Endothelial cell of umbilical vein (primary cell): ENCODE results near the gene STK39. TPM values are rescaled to one million over a fixed set of nuclear protein-coding genes. Genes with fewer than 3 reads are reported as not detected.

Experiments used
- BruUV-seq: library from RNA; stranded (reverse); fragments of 400-500 nt; replicated peaks from 2 replicates; lab custom pipeline; 2021; lab: Mats Ljungman, UMichigan
- CTCF ChIA-PET: fragments of 300-600, 350-600 bp; sonication (Branson Sonifier 250); formaldehyde crosslinking; loops from one replicate; lab custom pipeline; 2021; ENCODE audit warnings: antibody characterized with exemption, inconsistent platforms; lab: Charles Lee
- POLR2A ChIA-PET: fragments of 300-600, 350-600 bp; sonication (Branson Sonifier 250); formaldehyde crosslinking; loops from one replicate; lab custom pipeline; 2021; ENCODE audit warnings: antibody characterized with exemption, inconsistent platforms; lab: Charles Lee
- DNase-seq: peaks from one replicate; pipeline ENCODE4 v3.0.0-alpha.2; 2011; ENCODE audit warnings: low read depth, low spot score
- FAIRE-seq: peaks from 2 replicates; lab custom pipeline; 2011; peaks lifted over from hg19 to GRCh38; lab: Jason Lieb, UNC
- H2AFZ ChIP-seq: 2 replicates; pipeline ENCODE4 v1.6.0; 2012; ENCODE audit warnings: low read depth, low read length, control low read depth, inconsistent platforms
- H3K27ac ChIP-seq: 2 replicates; pipeline ENCODE4 v1.5.1; 2011; ENCODE audit warnings: low read depth, mild to moderate bottlenecking, control low read depth, low read length, moderate library complexity; ENCODE audit not compliant: insufficient read depth
- H3K27me3 ChIP-seq, 2 experiments: 2 replicates each; pipeline versions ENCODE4 v1.6.0 to v1.6.1; 2011; ENCODE audit warnings: low read length in 2 of 2, mixed read lengths in 1 of 2; ENCODE audit not compliant: control insufficient read depth in 2 of 2, insufficient read depth in 2 of 2
- H3K36me3 ChIP-seq, 2 experiments: 2 replicates in 1 of 2; 3 replicates in 1 of 2; pipeline ENCODE4 v1.5.1; 2011; ENCODE audit warnings: low read length in 2 of 2, mild to moderate bottlenecking in 1 of 2, moderate library complexity in 1 of 2; ENCODE audit not compliant: control insufficient read depth in 2 of 2, insufficient read depth in 2 of 2; ENCODE audit errors: extremely low read depth in 1 of 2
- H3K4me1 ChIP-seq: 3 replicates; pipeline ENCODE4 v1.5.1; 2011; ENCODE audit warnings: mild to moderate bottlenecking, low read length; ENCODE audit not compliant: control insufficient read depth, insufficient read depth; ENCODE audit errors: extremely low read depth
- H3K4me2 ChIP-seq: 2 replicates; pipeline ENCODE4 v1.6.1; 2011; ENCODE audit warnings: low read length, control low read depth, mixed read lengths; ENCODE audit not compliant: insufficient read depth
- H3K4me3 ChIP-seq, 3 experiments: fragments of 200-600 bp in 1 of 3; sonication (generic), shearing (Covaris generic) in 1 of 3; replicated peaks in 1 of 3; 2 replicates each; pipeline ENCODE4 v1.5.1; 2011 to 2016; ENCODE audit warnings: control low read depth in 3 of 3, low read length in 3 of 3, mild to moderate bottlenecking in 2 of 3, inconsistent platforms in 1 of 3, low read depth in 1 of 3, moderate library complexity in 1 of 3; ENCODE audit not compliant: insufficient read depth in 1 of 3
- H3K79me2 ChIP-seq: 2 replicates; pipeline ENCODE4 v1.6.0; 2012; ENCODE audit warnings: low read length, inconsistent platforms; ENCODE audit not compliant: control insufficient read depth, insufficient read depth
- H3K9ac ChIP-seq: replicated peaks from 2 replicates; pipeline ENCODE3; 2011; ENCODE audit warnings: low read length, control low read depth; ENCODE audit not compliant: insufficient read depth; ENCODE audit errors: extremely low read depth
- H3K9me1 ChIP-seq: replicated peaks from 3 replicates; pipeline ENCODE4 v1.6.0; 2011; ENCODE audit warnings: mild to moderate bottlenecking, low read length; ENCODE audit not compliant: control insufficient read depth, insufficient read depth; ENCODE audit errors: extremely low read depth
- H3K9me3 ChIP-seq: replicated peaks from 2 replicates; pipeline ENCODE4 v1.5.1; 2012; ENCODE audit warnings: low read length, inconsistent platforms; ENCODE audit not compliant: control insufficient read depth, insufficient read depth
- H4K20me1 ChIP-seq: replicated peaks from 2 replicates; pipeline ENCODE3; 2011; ENCODE audit warnings: mild to moderate bottlenecking, low read length; ENCODE audit not compliant: control insufficient read depth, insufficient read depth; ENCODE audit errors: extremely low read depth
- CTCF ChIP-seq, 2 donors: IDR thresholded peaks; 1 replicate in 1 of 2; 2 replicates in 1 of 2; pipeline ENCODE4 v1.5.1; 2011; ENCODE audit warnings: low read length in 2 of 2, mild to moderate bottlenecking in 2 of 2, moderate library complexity in 2 of 2, control low read depth in 1 of 2, inconsistent platforms in 1 of 2, low read depth in 1 of 2; ENCODE audit not compliant: insufficient read depth in 1 of 2; ENCODE audit errors: extremely low read depth in 1 of 2
- EZH2 ChIP-seq: IDR thresholded peaks from 2 replicates; pipeline ENCODE4 v1.6.1; 2012; ENCODE audit warnings: borderline replicate concordance, low read depth, mild to moderate bottlenecking, moderate library complexity, low read length, inconsistent platforms; ENCODE audit not compliant: severe bottlenecking
- FOS ChIP-seq: IDR thresholded peaks from 2 replicates; pipeline ENCODE4 v1.6.1; 2011; ENCODE audit warnings: mild to moderate bottlenecking, low read length, moderate library complexity, borderline replicate concordance; ENCODE audit not compliant: insufficient read depth
- GATA2 ChIP-seq: IDR thresholded peaks from 2 replicates; pipeline ENCODE4 v1.7.0; 2011; ENCODE audit warnings: low read depth, mild to moderate bottlenecking, moderate library complexity, mixed read lengths, low read length; ENCODE audit not compliant: insufficient read length, insufficient read depth
- JUN ChIP-seq: IDR thresholded peaks from 2 replicates; pipeline ENCODE4 v1.6.1; 2011; ENCODE audit warnings: borderline replicate concordance, low read depth; ENCODE audit not compliant: insufficient read length, insufficient read depth
- MAX ChIP-seq: IDR thresholded peaks from 2 replicates; pipeline ENCODE4 v1.6.1; 2011; ENCODE audit not compliant: insufficient read depth, insufficient read length
- MYC ChIP-seq: IDR thresholded peaks from one replicate; pipeline ENCODE4 v1.6.1; 2011; ENCODE audit warnings: mild to moderate bottlenecking, low read depth, low read length
- POLR2A ChIP-seq: IDR thresholded peaks from 2 replicates; pipeline ENCODE4 v1.6.1; 2012; ENCODE audit warnings: low read depth, mild to moderate bottlenecking, control low read depth, low read length
- POLR2AphosphoS5 ChIP-seq: IDR thresholded peaks from 2 replicates; pipeline ENCODE4 v1.6.1; 2012; ENCODE audit warnings: low read depth, mild to moderate bottlenecking, control low read depth, low read length, moderate library complexity; ENCODE audit not compliant: insufficient read depth
- dilution Hi-C: fragments of 300-500 bp; cut with MboI; formaldehyde crosslinking; loops from one replicate; pipeline ENCODE4 v1.15.0; 2019; ENCODE audit warnings: low sequenced_read_pairs; ENCODE audit not compliant: extremely low pct_ligation_motif_present
- intact Hi-C: fragments of 100-400 bp; cut with micrococcal nuclease; formaldehyde crosslinking; loops from one replicate; pipeline ENCODE4 v1.10.0; 2022
- polyA plus RNA-seq, 4 experiments: library from polyadenylated mRNA; depleted of rRNA in 3 of 4; stranded (reverse) in 3 of 4; unstranded in 1 of 4; fragments of >200 nt; gene quantifications; 2 replicates each; pipeline versions ENCODE4 v1.2.1 to v1.2.3, GENCODE V29; 2011 to 2012; ENCODE audit warnings: missing spikeins in 1 of 4
- total RNA-seq: library from RNA; stranded (reverse); gene quantifications from 2 replicates; pipeline ENCODE4 v1.2.3, GENCODE V29; 2021

STK39 gene
- total and polyA plus RNA-seq, 2 donors (not counting 3 experiments of a cell fraction or from before 2014, with no cell fraction given): 4.6 to 13.1 TPM

GRCh38 chr2:168176402-168176801 is 71.0 kb downstream of the STK39 start:
- no peaks in the 10 kb centered on the region for H4K20me1 ChIP-seq
- H3K4me3 ChIP-seq: no peak overlapping the region
- no peak overlapping the region for H3K27ac ChIP-seq
- BruUV-seq: no TSS peak
- dilution Hi-C loops: no loop called here
- H3K9ac ChIP-seq: no peak overlapping the region
- H3K4me1 ChIP-seq: no peaks in the 10 kb centered on the region
- POLR2A ChIA-PET: no interaction called here
- H3K36me3 ChIP-seq: no peaks in the 10 kb centered on the region
- DNase-seq: no peak
- no peak for FAIRE-seq
- no peaks in the 10 kb centered on the region for H3K9me3 ChIP-seq
- H3K27me3 ChIP-seq: no peaks in the 10 kb centered on the region
- CTCF ChIA-PET: interaction anchor here (1.2 to 2.0 kb wide), 5 partner anchors 13 to 57 kb away, joined by 4 to 6 read pairs (median 4); no protein-coding TSS in a partner anchor
- H3K4me2 ChIP-seq: no peak overlapping the region
- H3K9me1 ChIP-seq: no peaks in the 10 kb centered on the region
- no peak overlapping the region for H2AFZ ChIP-seq
- TF ChIP-seq POLR2AphosphoS5: no peak
- no peak for TF ChIP-seq FOS
- no peak for TF ChIP-seq GATA2
- no peak for TF ChIP-seq CTCF (IDR thresholded peaks at IDR 0.05; ENCODE audit: extremely low read depth in 1 of 2, insufficient read depth in 1 of 2, low read depth in 1 of 2, low read length in 2 of 2)
- TF ChIP-seq MYC: no peak
- no peak for TF ChIP-seq MAX
- TF ChIP-seq JUN: no peak
- TF ChIP-seq EZH2: no peak
- TF ChIP-seq POLR2A: no peak
- no peaks in the 10 kb centered on the region for H3K79me2 ChIP-seq
- intact Hi-C loops: no loop called here
